Right kidney (tissue), 1 donor: ENCODE measurements around the gene SLC35D2.
"Not testable (repeated sequence)": the region's sequence is repeated elsewhere in the genome, so short reads cannot be mapped to it uniquely, and the experiment has no call there.

Source experiments
- DNase-seq: peaks from one replicate; pipeline ENCODE4 v3.0.0-alpha.2; 2016

Gene SLC35D2

GRCh38 chr9:96317335-96317980, 66.1 kb downstream of the SLC35D2 start:
- DNase-seq = peak; percentile 16

DNA sequence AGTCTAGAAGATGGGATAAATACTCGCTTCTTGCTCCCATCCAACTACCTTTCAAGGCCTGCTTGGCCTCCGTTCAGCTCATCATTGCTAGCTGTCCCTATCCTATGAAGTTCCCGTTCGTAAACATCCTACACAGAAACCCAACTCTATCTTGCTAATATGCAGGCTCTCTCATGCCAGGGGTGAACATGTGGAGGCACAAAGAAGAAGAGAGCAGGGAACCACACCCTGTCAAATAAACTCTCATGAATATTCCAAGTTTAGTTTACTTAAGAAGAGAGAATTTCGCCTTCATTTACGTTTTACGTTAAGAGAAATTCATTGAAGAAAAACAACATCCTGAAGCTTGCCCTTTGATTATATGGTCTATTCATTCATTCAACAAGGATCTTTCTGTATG, 73.7 kb downstream of the SLC35D2 start:
- no peak for DNase-seq

DNA sequence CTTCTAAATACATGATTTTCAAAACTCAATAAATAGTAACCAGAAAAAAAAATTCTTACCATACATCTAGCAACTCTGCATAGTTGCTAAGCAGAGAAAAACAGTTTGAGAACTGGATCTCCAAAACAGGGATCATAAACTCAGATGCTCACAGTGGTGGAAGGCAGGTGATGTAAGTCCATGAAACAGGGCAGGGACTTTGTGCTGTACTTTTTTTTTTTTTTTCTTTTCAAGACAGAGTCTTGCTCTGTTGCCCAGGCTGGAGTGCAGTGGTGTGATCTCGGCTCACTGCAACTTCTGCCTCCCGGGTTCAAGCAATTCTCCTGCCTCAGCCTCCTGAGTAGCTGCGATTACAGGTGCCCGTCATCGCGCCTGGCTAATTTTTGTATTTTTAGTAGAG, 76.6 kb downstream of the SLC35D2 start:
- DNase-seq = not testable (repeated sequence)

- DNase-seq = no peak
Measured at GRCh38 chr9:96305171-96305570, 78.3 kb downstream of the SLC35D2 start.

DNA sequence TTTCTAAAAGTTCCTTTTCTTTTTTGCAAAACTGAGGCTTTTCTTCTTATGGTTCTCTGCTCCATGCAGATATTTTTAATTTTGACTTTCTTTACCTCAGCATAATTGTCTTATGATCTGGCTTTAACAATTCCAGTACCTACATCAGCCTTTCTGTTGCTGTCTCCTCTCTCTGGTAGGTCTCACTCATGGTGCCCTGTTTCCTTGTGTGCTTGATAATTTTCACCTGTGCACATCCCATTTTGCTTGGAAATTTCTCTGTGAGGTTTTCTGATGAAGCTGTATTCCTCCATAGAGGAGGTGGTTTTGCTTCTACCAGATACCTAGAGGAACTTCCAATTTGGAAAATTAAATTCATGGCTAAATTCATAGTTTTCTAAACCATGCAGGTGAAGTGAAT, 79.3 kb downstream of the SLC35D2 start:
- no peak for DNase-seq

GRCh38 chr9:96302021-96302420, 81.5 kb downstream of the SLC35D2 start, which contains the start of gene HSD17B3:
TSS of gene HSD17B3 (minus strand) at chr9:96302176. CDS start at chr9:96302104, 72 bp downstream.
- no peak for DNase-seq

DNA sequence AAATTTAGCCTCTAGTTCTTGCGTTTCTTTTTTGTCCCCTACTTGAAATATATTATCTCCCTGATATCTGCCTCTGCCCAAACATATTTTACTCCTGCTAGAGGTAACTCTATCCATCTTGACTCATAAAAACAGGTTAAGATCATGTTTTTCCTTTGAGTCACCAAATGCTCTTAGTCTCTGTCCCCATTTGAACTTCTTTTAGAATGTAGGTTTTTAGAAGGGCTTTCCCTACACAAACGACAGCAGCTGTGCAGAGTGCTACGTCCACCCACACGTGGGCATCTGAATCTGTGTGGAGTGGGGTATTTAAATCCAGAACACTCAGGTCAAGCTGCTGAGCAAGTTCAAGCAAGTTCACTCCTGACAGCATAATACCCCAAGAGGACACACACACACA, 83.7 kb downstream of the SLC35D2 start:
- DNase-seq = no peak

- DNase-seq = no peak
Measured at GRCh38 chr9:96294159-96294545, 89.4 kb downstream of the SLC35D2 start.

GRCh38 chr9:96293498-96294158, 89.9 kb downstream of the SLC35D2 start:
- no peak for DNase-seq

DNA sequence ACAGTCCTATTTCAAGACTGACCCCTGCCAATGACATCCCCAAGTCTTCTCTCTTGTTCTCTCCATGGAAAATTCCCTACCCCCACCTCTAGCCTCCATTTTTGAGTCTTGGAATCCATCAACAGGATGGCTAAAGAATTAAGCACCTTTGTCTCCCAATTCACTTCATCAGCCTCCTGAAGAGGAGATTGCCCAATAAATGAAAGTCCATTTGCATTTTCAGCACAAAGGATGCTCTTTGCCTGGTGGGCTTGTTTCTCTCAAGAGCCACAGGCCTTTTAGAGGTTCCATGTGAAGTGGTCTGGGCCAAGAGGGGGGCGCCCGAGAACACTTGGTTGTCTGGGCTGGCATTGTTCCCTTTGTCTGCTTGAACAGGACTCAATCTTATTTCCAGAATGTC, 94.1 kb downstream of the SLC35D2 start:
- DNase-seq = no peak

GRCh38 chr9:96281641-96282040, 101.9 kb downstream of the SLC35D2 start:
- no peak for DNase-seq

GRCh38 chr9:96279932-96280331, 103.6 kb downstream of the SLC35D2 start:
- DNase-seq = no peak

GRCh38 chr9:96274939-96275338, 108.6 kb downstream of the SLC35D2 start:
- DNase-seq = no peak
